HG03095 (cell line): ENCODE data around the gene HAND2.

Source experiments
- ATAC-seq: cut with Tn5 transposase; IDR thresholded peaks from one replicate; pipeline ENCODE4 v1.9.1; 2021; ENCODE audit warnings: moderate library complexity; ENCODE audit not compliant: unreplicated experiment

The HAND2 gene

GRCh38 chr4:173536808-173537429, 6.9 kb upstream of the HAND2 start:
- ATAC-seq: no peak

GRCh38 chr4:173535957-173536356, 5.9 kb upstream of the HAND2 start:
- ATAC-seq: no peak

DNA sequence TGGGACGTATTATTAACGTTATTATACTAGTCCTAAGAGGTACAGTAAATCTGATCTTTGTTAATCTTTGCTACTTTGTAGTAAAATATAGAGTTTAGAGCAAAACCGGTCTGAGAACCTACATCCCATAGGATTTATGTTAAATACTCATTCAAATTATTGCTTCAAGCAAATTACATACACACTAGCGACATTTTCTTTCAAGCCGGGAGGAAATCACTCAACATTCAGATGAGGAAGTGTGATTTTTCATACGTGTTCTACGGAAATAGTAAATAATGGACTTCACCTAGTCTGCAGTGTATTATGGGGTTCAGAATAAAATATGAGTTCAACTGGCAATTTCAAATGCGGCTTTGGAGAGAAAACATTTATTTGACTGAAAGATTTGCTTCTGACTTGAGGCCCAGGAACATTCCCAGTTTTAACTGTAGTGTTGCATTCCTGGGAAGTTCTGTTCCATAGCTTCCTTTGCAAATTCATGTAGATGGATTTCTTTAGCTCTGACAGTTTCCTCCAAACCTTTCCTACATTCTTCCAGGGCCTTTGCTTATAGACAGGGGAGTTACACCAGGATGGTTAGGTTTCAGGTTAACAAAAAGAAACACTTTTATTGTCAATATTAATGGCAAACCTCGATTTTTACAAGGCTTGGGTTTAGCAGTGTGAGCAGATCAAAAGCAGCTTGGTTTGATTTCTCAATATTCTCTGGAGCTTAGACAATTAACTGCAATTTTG, 5.3 kb upstream of the HAND2 start:
- ATAC-seq: no peak

DNA sequence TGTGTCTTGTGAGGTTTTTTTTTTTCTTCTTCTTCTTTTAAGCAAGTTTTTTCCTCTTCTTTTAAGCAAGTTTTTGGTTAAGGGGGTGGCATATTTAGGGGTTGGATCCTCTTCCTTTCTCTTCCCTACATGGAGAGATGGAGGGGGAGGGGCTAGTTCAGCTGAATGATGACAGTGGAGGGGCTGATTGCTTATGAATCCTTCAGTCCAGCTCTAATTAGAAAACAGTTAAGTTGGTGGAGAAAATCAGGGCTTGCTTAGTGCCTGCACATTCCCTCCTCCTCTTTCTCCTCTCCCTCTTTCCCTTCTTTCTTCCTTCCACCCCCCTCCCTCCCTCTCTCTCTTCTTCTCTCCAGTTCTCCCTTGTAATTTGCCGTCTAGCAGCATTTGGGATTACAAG, 4.4 kb upstream of the HAND2 start:
- no peak for ATAC-seq

DNA sequence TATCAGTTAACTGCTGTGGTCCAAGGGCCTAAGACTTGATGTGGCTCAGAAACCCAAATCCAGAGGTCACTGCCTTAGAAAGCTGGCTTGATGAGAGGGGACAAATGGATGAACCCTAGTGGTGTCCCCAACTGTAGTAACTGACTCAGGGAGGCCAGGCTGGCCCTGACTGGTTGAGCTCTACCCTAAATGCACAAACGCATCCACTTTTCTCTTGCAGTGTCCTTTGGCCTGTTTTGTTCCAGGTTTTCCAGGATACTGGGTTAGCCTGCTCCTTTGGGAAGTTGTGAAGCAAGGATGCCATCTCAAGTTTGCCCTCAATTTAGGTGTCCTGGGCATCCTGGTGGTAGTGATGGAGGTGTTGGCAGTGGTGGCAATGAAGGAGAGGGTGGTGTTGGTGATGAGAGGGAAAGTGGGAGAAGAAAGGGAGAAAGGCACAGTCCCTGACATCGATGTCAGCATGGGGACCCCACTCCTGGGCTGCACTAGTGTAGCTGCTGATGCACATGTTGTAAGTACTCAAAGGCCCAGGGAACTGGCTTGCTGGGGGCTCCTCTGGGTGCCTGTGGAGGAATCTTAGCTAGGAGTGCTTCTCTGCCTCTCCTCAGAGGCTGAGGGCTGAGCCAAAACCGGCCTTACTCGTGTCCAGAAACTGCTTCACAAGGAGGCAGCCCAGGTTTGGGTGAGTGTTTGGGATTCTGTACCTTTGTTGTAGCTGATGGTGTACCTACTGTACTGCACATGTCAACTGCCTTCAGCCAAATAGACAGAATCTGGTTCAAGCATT, 2.9 kb upstream of the HAND2 start:
- ATAC-seq: no peak

- no peak for ATAC-seq
Observed at GRCh38 chr4:173531086-173531965, 1.3 kb upstream of the HAND2 start.

GRCh38 chr4:173530326-173531085, 477 bp upstream of the HAND2 start:
- ATAC-seq: no peak

- no peak for ATAC-seq
Observed at GRCh38 chr4:173528378-173529321, 1.4 kb downstream of the HAND2 start.

DNA sequence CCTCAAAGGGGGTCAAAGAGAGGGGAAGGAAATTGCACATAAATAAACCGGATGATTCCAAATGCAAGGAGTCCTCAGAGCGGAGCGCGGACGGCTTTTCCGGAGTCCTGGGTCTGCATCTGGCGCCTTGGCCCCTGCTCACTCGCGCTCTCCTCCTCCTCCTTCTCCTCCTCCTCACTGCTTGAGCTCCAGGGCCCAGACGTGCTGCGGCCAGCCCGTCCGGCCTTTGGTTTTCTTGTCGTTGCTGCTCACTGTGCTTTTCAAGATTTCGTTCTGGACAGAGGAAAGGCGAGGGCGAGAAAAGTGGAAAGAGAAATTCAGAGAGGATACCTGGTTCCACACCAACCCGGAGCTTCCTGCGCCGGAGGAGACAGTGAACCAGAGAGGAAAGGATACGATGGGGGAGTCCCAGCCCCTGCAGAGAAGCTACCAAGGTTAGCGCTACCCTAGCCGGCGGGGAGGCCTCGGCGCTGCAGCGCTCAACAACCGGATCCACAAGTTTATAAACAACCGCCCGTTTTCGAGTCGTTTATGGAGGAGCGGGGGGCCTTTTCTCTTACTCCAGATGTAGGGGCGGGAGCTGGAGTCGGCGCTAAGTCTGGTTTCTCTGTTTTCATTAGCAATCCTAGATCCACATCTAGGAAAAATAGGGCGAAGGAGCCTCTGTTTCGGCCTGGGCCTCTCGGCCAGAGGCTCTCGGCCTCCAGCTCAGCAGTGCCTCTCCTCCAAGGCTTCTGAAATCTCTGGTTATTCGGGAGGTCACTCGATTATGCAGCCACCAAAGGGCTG, 2.7 kb downstream of the HAND2 start:
- ATAC-seq: no peak

DNA sequence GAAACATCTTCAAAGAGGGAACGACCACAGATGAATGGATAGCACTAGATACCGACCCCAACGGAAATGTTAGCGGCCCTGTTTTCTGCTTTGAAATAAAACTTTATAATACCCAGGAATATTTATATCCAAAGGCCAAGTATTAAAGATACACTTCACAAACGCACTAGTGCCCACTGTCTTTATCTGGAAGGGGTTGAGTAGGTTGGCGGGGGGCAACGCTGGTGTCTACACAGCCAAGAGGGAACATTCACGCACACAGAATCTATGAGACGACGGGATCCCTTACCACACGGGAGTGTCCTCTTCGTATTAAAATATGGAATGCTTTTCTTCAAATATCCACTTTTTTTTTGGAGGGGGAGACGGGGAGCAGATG, 3.3 kb downstream of the HAND2 start:
- ATAC-seq: no peak

DNA sequence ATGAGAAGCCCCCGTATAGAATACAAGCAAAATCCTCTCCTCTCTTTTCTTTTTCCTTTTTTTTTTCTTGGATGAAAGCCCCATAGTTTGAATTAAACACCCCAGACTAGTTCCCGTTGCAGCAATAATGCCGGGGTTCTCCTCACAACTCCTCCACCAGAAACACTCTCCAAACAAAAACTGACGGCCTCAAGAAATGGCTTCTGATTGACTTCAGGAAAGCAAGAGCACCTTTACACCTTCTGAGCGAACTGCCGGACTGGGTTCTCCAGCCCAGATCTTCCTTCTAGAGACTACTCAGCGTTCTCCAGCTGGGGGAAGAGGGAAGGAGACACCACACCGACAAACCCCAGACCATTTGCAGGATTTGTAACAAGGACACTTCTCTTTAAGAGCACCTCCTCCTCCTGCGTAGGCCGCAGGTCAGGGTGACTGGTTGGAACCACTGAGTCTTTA, 4.0 kb downstream of the HAND2 start:
- ATAC-seq: no peak

DNA sequence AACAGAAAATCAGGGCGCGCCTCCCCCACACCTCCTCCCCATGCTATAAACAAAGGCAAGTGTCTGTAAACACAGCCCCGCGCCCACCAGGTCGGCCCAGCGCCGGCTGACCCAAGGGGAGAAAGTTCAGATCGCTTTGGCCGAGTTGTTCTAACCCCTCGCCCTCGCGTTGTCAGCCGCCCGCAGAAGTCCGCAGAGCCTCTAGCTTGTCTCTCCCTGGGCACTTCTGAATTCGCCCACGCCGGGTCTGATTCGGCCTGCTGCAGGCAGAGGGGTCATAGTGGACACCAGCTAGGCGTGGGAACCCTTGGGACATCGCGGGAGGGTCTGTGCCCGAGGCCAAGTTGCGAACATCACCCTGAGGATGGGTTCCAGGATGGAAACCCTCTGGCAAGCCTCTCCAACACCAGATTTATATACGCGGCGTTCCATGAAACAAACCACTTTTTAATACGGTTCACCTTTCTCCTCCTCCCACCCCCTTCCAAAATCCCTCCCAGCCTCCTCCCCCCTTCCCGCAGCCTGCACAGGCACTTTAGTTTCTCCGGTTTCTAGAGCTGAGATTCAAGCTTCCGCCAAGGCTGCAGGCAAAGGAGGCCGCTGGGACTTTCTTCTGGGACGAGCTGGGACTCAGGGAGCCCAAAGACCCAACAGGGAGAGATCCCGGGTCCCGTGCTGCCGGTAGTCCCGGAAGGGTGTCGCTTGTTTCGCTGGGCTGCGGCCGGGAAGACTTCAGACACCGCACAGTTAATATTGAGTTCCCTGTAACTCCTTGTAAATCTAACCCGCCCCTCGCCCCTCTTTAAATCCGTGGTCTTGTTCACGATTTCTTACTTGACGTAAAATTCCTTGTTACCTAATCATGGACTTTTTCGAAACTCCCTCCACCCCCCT, 4.7 kb downstream of the HAND2 start:
- ATAC-seq: no peak

DNA sequence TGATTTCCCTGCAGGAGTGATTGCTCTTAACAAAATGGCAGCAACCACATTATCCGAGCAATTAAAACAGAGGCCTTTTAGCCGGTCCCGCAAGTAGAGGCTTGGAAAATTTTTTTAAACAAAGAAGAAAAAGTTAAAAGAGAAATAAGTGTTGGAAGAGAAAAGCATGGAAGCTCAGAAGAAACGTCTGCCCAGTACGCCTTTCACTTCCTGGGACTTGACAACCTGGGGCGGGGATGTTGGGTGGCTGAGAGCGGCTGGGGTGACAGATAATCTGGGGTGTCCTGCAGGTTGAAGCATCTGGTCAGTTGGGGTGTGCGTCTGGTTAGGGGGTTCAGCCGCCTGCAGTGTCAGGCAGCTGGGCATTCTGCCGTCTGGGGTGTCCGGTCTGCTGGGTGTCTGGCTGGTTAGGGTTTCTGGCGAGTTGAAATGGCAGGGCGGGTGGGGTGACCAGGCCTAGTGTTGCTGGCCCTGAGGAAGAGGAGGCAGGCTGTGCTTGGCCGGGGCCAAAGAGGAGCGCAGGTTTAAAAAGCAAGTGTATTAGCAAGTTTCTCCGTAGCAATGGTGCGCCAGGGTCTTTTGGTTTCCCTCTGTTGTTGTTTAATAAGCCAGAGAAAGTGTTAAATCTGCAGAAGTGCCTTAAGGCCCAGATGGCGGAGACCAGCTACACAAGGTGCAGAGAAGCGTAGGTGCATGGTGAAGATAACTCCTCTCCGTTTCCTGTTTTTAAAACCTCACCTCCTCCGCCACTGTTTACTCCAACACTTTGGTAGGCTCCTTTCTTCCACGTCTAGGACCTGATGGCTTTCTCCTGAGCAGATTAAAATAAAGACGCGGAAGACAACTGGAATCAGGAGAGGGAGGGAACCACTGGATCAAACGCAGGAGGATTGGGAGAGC, 5.6 kb downstream of the HAND2 start:
- ATAC-seq: no peak

GRCh38 chr4:173522951-173523395, 7.1 kb downstream of the HAND2 start:
- no peak for ATAC-seq

- no peak for ATAC-seq
Observed at GRCh38 chr4:173522160-173522950, 7.7 kb downstream of the HAND2 start.
